Measurements from ENCODE around the gene CHCT1.
"Not testable (repeated sequence)": the region's sequence is repeated elsewhere in the genome, so short reads cannot be mapped to it uniquely, and the experiment has no call there.

Gene CHCT1

GRCh38 chr17:60422162-60422665, at the start of gene CHCT1:
CHCT1 (plus strand) TSS chr17:60422489; CDS start chr17:60422593, 104 bp downstream.
- no peak for DNase-seq

DNA sequence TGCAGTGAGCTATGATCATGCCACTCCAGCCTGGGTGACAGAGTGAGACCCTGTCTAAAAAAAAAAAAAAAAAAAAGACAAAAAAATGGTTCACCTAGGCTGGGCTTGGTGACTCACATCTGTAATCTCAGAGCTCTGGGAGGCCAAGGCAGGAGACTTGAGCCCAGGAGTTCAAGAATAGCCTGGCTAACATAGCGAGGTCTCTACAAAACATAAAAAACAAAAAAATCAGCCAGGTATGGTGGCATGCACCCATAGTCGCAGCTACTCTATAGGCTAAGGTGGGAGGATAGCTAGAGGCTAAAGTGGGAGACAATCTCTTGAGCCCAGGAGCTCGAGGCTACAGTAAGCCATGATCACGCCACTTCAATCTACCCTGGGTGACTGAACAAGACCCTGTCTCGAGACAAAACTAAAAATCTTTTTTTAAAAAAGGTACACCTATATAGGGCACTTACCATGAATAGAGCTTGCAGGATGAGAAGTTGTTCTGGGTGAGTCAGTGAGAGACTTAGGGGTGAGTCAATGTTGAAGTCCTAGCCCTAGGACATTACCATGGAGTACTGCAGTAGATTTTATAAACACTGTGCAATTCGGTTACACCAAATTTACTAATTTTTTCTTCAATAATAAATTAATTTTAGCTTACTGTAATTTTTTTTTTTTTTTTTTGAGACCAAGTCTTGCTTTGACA, 49.4 kb upstream of the CHCT1 start:
- peak; percentile 65 for DNase-seq

GRCh38 chr17:60378187-60378586, 44.1 kb upstream of the CHCT1 start:
- DNase-seq = not testable (repeated sequence)

DNA sequence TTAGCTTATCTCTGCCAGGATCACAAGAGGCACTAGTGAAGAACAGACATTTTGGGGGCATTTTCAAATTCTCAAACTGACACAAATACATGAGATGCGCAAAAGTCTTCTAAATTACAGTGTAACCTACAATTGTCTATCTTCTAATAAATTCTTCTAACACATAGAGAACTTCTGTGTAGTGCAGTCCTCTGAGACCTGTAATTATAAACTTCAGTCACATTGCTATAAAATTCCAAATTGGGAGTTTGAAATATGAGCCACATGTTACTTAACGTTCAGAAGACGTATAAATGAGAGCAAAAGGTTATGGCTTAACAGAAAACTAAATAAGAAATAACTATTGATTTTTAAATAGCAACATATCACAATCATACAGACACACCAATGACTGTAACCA, 42.8 kb upstream of the CHCT1 start:
- not testable (repeated sequence) for DNase-seq

GRCh38 chr17:60381958-60382357, 40.3 kb upstream of the CHCT1 start:
- no peak for DNase-seq

DNA sequence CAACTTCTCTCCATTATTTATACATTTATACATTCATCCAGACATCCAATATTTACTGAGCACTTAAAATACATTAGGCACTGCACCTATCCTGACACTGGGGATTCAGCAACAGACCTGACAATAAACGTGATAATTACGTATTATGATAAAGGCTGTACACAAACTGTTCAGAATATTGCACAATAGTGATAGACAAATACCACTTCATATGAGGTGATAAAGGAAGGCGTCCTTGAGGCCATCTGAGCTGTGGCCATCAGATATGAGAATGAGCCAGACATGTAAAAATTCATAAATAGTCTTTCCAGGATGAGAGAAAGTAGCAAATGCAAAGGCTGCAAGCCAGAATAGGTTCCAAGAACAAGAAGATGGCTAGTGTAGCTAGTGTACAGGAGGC, 38.9 kb upstream of the CHCT1 start:
- DNase-seq = no peak

GRCh38 chr17:60384921-60385320, 37.4 kb upstream of the CHCT1 start:
- not testable (repeated sequence) for DNase-seq

- DNase-seq = no peak
Observed at GRCh38 chr17:60386147-60387058, 35.9 kb upstream of the CHCT1 start.

DNA sequence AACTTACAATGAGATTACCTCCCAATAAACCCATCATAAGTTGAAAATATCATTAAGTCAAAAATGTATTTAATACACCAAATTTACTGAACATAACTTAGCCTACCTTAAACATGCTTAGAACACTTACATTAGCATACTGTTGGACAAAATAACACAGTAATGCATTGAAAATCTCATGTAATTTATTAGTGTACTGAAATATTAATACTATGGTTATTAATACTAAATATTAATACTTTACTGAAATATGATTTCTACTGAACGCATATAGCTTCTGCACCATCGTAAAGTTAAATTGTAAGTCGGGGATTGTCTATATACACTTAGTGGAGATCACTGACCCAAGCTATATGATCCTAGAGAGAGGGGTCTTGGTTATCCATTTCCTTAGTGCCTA, 34.6 kb upstream of the CHCT1 start:
- no peak for DNase-seq

GRCh38 chr17:60388742-60389141, 33.5 kb upstream of the CHCT1 start:
- no peak for DNase-seq

GRCh38 chr17:60390186-60390585, 32.1 kb upstream of the CHCT1 start:
- DNase-seq = no peak

GRCh38 chr17:60390925-60391470, 31.3 kb upstream of the CHCT1 start:
- DNase-seq = peak; percentile 53

GRCh38 chr17:60391471-60392041, 30.7 kb upstream of the CHCT1 start:
- no peak for DNase-seq

DNA sequence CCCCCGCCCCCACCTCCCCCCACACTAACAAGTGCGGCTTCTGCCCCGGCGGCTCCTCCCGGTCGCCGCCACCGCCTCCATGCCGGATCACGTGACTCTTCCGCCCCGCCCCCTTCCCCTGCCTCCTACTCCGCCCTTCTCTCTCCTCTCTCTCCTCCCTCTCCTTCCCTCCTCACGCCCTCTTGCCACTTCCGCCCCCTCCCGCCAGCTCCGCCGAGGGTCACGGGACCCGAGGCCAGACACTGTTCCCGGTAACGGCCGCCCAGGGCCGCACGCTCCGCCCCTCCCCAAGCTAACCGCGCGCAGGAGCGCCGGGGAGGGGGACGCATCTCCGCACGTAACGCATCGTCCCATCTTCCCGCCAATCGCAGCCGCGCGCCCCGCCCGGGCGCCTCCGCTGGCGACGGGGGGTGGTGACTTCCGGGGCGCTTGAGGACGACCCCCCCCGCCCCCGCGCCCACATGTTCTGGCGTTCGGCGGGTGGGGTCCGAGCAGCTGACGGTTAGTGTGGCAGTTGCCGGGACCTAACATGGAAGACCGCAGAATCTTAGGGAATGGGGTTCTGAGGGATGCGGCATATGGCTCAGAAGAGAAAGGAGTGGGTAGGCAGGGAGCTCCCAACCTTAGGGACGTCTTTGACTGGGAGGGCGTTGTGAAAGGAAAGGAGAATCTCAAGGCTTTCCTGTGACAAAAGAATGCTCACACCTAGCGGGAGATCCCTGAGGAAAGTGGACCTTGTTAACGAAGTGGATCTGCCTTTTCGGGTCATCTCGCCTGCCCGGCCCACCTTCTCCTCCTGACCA, 30.0 kb upstream of the CHCT1 start, which contains the start of gene USP32:
Gene USP32 (minus strand): TSS at position 92 of the 803 bp plus-strand sequence. CDS start 194 bp downstream, outside the sequence.
- peak; percentile 95 for DNase-seq

- DNase-seq = peak; percentile 72
Observed at GRCh38 chr17:60392845-60393702, 29.2 kb upstream of the CHCT1 start.

DNA sequence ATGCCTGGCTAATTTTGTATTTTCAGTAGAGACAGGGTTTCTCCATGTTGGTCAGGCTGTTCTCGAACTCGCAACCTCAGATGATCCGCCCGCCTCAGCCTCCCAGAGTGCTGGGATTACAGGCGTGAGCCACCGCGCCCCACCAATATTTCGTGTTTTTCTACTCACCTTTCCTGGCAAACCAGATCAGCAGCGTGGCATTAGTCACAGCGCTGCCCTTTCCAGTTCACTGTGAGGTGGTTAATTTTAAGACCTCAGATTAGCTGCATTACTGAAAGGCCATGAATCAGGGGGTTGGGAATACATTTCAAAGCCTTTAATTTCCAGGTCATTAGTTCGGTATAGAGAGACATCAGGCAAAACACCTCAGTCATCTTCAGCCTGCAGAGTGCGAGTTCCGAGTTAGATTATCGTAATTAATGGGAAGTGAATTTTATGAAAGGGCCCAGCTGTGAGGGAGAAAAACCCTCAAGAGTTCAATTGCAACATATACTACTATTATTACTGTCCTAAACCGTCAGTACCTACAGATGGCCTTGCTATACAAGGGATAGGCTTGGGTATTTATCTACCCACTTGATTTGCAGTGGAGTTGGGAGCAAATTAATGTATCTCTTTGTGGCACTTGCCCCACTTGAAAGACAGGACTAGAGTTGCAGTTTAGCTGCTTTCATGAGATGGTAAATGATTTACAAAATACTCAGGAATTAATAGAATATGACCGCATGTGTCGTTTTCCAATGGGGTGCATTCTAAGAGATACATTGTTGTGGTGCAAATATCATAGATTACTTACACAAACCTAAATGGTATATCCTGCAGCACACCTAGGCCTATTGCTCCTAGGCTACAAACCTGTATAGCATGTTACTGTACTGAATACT, 28.2 kb upstream of the CHCT1 start:
- no peak for DNase-seq

GRCh38 chr17:60395508-60396065, 26.7 kb upstream of the CHCT1 start:
- no peak for DNase-seq

DNA sequence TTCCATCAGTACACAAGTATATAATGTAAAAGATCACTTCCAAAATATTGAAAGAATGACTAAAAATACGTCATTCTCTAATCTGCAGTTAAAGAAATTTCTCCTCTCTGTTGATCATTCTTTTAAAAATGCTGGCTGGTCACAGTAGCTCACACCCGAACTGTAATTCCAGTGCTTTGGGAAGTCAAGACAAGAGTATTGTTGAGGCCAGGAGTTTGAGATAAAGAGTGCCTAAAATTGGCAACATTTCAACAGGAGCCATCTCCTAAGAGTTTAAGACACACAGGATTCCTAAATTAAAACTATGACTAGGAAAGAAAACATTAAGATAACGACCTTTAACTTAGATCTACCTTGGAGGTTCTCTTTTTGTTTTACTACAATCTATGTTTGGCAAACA, 25.9 kb upstream of the CHCT1 start:
- DNase-seq = no peak

GRCh38 chr17:60398227-60398959, 23.9 kb upstream of the CHCT1 start:
- DNase-seq = no peak
